ENCODE results near the gene VAMP8.
"Not testable (repeated sequence)": the region's sequence is repeated elsewhere in the genome, so short reads cannot be mapped to it uniquely, and the experiment has no call there.

The VAMP8 gene

GRCh38 chr2:85598594-85599340, 21.4 kb downstream of the VAMP8 start:
- no peak for DNase-seq (ENCODE audit: low read depth)

- DNase-seq (ENCODE audit: low read depth) = no peak
Observed at GRCh38 chr2:85599468-85600234, 22.3 kb downstream of the VAMP8 start.

- no peak for DNase-seq (ENCODE audit: low read depth)
Observed at GRCh38 chr2:85600235-85600575, 22.8 kb downstream of the VAMP8 start.

- no peak for DNase-seq (ENCODE audit: low read depth)
Observed at GRCh38 chr2:85600951-85601770, 23.8 kb downstream of the VAMP8 start.

- no peak for DNase-seq (ENCODE audit: low read depth)
Observed at GRCh38 chr2:85601771-85602475, 24.5 kb downstream of the VAMP8 start.

- peak; percentile 78 for DNase-seq (ENCODE audit: low read depth)
Observed at GRCh38 chr2:85602476-85603234, 25.3 kb downstream of the VAMP8 start, which contains the start of gene TMEM150A. Gene TMEM150A (minus strand): TSS chr2:85602698. CDS start chr2:85601948, 750 bp downstream.

GRCh38 chr2:85604133-85604444, 26.7 kb downstream of the VAMP8 start:
- not testable (repeated sequence) for DNase-seq (ENCODE audit: low read depth)

- no peak for DNase-seq (ENCODE audit: low read depth)
Observed at GRCh38 chr2:85604568-85605339, 27.4 kb downstream of the VAMP8 start.

GRCh38 chr2:85605406-85606115, 28.2 kb downstream of the VAMP8 start:
- DNase-seq (ENCODE audit: low read depth) = no peak

- no peak for DNase-seq (ENCODE audit: low read depth)
Observed at GRCh38 chr2:85606116-85606455, 28.7 kb downstream of the VAMP8 start.

- no peak for DNase-seq (ENCODE audit: low read depth)
Observed at GRCh38 chr2:85607268-85608215, 30.2 kb downstream of the VAMP8 start.

- no peak for DNase-seq (ENCODE audit: low read depth)
Observed at GRCh38 chr2:85611217-85611704, 33.9 kb downstream of the VAMP8 start.

GRCh38 chr2:85611705-85612587, 34.6 kb downstream of the VAMP8 start, which contains the start of gene C2orf68:
Gene C2orf68 (minus strand): TSS chr2:85612066. CDS start chr2:85611984, 82 bp downstream.
- peak; percentile 76 for DNase-seq (ENCODE audit: low read depth)

- DNase-seq (ENCODE audit: low read depth) = no peak
Observed at GRCh38 chr2:85613717-85614515, 36.5 kb downstream of the VAMP8 start.

GRCh38 chr2:85614757-85615156, 37.4 kb downstream of the VAMP8 start:
- not testable (repeated sequence) for DNase-seq (ENCODE audit: low read depth)

- no peak for DNase-seq (ENCODE audit: low read depth)
Observed at GRCh38 chr2:85615413-85615728, 38.0 kb downstream of the VAMP8 start.

- not testable (repeated sequence) for DNase-seq (ENCODE audit: low read depth)
Observed at GRCh38 chr2:85617723-85618122, 40.3 kb downstream of the VAMP8 start.
